Stimulated activated CD4-positive, alpha-beta T cell treated with anti-CD3 and anti-CD28 coated beads, Interleukin-4, amount 100 ng/mL, for 1 hour (primary cell): Measurements from ENCODE around the gene FPGS.
"Not testable (repeated sequence)": the region's sequence is repeated elsewhere in the genome, so short reads cannot be mapped to it uniquely, and the experiment has no call there.

Experiments used
- DNase-seq: peaks from one replicate; pipeline ENCODE4 v3.0.0-alpha.2; 2020

Gene FPGS

GRCh38 chr9:127841087-127841835 lies 38.6 kb downstream of the FPGS start:
- DNase-seq: no peak

DNA sequence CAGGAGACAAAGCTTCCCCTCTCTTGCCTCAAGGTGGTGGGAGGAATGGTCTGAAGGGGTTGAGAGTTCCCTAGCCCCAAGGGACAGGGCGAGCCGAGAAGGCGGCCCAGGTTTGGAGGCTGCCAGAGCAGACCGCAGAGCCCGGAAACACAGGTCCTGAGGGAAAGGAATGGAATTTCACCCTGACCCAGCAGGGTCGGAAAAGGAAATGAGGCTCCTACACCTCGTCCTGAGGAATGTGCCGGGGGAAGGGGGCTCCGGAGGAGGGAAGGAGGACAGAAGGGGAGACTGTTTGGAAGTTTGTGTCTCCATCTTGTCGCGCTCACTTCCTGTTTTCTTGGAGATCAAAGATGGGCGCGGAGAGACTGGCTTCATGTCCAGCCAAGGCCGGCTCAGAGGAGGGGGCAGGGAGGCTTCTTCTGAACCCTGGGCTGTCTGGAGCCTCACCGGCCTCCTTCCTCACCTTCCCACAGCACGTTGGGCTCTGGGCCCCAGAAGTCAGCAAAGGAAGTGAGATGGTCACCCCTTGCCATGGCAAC lies 42.2 kb downstream of the FPGS start:
- DNase-seq: no peak

DNA sequence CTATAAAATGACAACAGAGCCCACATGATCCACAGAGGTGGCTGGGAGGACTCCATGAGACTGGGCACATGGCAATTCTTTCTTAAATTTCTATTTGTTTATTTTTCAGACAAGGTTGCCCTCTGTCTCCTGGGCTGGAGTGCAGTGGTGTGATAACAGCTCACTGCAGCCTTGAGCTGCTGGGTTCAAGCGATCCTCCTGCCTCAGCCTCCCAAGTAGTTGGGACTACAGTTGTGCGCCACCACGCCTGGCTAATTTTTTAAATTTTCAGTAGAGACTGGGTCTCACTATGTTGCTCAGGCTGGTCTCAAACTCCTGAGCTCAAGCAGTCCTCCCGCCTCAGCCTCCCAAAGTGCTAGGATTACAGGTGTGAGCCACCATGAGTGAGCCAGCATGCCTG lies 42.9 kb downstream of the FPGS start:
- not testable (repeated sequence) for DNase-seq

GRCh38 chr9:127846443-127847177 lies 43.9 kb downstream of the FPGS start:
- no peak for DNase-seq

GRCh38 chr9:127847178-127847510 lies 44.5 kb downstream of the FPGS start:
- DNase-seq: no peak

GRCh38 chr9:127847833-127848755 lies 45.4 kb downstream of the FPGS start:
- no peak for DNase-seq

- DNase-seq: no peak
These were observed 46.2 kb downstream of the FPGS start for GRCh38 chr9:127848756-127849504.

DNA sequence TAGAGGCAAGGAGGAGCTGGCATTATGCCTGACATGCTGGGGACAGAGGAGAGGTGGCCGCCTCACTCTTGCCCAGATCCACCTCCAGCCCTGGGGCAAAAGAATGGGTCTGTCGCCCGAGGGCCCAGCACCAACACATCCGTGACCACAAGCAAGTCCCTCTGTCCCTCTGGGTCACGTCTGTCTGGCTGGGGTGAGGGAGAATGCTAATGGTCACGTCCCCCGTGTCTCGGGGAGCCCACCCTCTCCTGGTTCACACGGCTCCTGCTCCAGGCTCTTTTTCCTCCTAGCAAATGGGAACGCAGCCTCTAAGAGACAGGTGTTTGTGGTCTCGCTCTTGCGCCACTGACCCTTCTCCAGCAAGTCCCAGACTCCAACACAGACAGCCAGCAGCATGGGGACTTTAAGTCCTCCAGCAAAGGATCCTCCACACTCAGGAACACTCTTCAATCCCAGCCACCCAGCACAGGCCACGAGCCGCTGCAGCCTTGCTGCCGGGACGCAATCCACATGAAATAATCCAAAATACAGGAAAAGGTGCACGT lies 47.7 kb downstream of the FPGS start:
- no peak for DNase-seq

DNA sequence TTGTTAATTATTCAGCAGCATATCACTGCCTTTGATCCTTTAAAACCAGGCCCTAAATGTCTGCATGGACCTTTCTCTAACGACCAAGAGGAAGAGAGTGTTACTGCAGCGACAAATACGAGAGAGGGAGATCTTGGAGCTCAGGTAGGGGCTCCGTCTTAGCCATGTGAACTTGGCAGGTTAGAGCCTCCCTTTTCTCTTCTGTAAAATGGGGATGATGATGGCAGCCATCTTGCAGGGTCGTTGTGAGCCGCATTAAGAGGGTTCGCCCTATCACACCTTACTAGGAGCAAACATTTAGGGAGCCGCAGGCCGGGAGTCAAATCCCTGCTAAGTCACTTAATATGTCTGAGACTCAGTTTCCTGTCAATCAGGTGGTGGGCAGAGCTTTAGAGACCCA lies 50.1 kb downstream of the FPGS start:
- no peak for DNase-seq

DNA sequence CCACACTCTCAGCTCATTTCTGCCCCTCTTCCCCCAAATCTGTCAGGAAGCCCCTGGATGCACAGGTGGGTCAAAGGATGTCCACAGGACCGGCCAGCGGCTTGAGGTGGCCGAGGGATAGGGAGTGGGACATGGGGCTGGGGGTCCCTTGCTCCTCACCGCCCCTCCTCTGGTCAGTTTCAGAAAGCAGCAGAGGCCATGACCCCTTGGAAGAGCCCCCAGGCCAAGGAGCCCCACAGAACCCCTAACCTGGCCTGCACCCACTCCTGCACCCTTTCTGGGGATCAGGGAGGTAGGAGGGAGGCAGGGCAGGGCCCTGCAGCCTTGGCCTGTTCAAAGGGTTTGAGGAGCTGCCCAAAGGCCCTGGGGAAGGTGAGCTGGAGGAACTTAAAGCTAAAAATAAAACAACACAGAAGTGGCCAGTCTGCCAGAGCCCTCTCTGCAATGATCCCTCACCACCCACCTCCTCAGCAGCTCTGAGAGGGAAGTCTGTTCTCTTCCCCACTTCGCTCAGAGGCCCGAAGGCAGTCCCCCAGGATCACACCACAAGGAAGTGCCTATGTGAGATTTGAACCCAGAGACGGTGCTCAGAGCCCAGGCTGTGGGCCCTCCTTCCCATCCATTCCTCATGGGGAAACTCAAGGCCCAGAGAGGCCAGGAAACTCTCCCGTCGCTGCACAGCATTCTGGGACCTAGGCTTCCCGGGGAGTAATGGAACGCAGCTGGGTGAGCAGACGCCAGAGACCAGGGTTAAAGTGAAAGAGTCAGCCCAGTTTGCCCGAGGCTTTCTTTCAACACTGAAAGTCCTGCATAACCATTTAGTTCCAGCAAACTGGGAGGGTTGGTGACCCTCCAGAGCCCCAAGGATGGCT lies 50.9 kb downstream of the FPGS start:
- no peak for DNase-seq

- no peak for DNase-seq
These were observed 51.6 kb downstream of the FPGS start, which contains the start of gene ENG for GRCh38 chr9:127854184-127854806. Gene ENG, minus strand, starts transcription at chr9:127854658. Its CDS starts 303 bp downstream, at chr9:127854355.

- DNase-seq: no peak
These were observed 52.3 kb downstream of the FPGS start for GRCh38 chr9:127854960-127855359.

DNA sequence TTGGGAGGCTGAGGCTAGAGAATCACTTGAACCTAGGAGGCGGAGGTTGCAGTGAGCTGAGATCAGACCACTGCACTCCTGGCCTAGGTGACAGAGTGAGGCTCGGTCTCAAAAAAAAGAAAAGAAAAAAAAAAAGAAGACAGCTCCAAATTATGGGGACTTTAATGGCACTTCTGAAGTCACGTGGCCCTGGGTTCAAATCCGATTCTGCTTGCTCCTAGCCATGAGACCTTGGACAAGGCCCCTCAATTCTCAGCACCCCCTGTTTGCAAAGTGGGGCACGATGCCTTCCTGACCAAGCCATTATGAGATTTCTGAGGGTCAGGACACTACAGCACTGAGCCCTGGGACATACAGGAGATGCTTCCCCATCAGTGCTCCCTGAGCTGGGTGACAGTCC lies 52.8 kb downstream of the FPGS start:
- DNase-seq: no peak

- no peak for DNase-seq
These were observed 53.5 kb downstream of the FPGS start for GRCh38 chr9:127856094-127856728.

DNA sequence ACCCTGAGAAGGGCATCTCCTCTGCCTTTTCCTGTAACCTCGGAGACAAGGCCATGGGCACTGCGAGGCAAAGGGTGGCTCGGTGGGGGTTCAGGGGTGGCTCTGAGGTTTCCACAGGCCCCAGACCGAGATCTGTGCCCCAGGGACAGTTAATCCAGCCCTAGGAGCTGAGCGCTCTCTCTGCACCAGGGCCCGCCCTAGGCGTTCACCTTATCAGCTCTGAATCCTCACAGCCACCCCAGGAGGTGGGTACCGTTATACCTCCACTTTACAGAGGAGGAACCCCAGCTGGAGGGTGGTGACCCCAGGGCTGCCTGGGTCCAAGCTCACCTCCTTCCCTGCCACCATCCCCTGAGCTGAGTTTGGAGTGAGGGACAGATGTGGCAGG lies 54.0 kb downstream of the FPGS start:
- no peak for DNase-seq

DNA sequence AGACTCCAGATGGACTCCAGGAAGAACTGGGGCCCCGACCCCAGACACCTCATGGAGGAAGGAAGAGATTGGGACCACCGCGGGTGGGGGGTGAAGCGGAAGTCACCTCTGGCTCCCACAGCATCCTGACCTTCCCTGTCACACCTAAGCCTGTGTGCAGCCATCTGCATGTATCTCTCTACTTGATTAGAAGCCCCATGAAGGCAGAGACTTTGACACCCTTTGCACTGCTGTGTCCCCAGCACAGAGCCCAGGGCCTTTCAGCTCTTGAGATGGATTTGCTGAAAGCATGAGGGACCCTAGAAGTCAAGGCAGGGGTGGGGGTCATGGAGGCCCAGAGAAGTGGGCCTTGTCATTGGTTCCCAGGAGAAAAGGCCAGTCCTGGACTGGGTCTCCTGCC lies 54.6 kb downstream of the FPGS start:
- no peak for DNase-seq

DNA sequence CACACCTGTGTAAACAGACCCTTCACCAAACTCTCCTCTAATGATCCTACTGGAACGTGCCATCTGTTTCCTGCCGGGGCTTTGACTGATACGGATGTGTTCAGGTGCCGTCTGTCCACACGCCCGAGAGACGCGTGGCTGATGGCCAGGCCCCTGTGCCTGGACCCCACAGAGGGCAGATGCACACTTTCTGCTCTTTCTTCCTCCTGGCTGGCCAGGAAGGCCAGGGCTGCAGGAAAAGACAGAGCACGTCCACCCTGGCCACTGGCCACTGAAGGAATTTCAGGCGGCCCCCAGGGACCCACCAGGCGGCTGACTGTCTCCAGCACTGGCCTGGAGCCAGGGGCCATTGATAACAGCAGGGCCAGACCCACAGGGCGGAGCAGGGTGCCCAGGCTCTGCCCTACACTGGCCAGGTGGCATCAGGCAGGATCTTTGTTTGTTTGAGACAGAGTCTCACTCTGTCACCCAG lies 55.4 kb downstream of the FPGS start:
- DNase-seq: no peak

DNA sequence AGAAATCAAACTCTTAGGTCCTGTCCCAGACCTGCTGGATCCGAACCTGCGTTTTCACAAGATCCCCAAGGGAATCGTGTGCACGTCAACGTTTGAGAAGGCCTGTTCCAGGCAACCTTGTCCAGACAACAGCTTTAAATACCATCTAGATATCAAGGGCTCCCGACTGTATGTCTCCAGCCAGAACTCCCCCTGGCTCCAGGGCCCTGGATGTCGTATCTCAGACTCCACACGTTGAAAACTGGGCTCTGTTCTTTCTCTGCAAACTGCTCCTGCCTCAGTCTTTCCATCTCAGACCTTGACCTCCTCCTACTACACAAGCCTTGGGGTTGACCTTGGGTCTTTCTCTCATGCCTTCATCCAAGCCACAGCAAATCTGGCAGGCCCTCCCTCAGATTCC lies 57.6 kb downstream of the FPGS start:
- no peak for DNase-seq

DNA sequence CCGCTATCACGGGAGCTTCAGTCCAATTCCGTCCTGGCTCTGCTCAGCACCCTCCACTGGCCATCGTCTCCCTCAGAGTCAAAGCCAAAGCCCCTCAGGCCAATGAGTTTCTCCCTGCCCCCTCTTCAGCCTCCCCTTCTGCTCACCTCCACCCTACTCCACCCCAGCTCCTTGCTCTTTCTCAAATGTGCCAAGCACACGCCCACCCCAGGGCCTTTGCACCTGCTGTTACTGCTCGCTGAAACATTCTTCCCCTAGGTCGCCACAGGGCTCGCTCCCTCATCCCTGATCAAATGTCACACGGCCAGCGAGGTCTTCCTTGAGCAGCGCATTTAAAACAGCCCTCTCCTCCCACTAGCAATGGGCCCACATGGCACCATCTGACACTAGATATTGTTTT lies 58.1 kb downstream of the FPGS start:
- no peak for DNase-seq
